Measurements from ENCODE around the gene PFKL. TPM values are rescaled to one million over a fixed set of nuclear protein-coding genes. Genes with fewer than 3 reads are reported as not detected.

PFKL gene
- total RNA-seq, 1 experiment from 2014 or later, result 150 TPM

- Histone ChIP-seq H3K27ac (ENCODE audit: low read depth, low read length) (no peak overlapping the region), H3K9me2 (ENCODE audit: insufficient read depth) (no peaks in the 10 kb centered on the region), H3K4me3 (replicated peaks in 1 of 2; ENCODE audit: low read depth in 1 of 2, low read length in 2 of 2) (no peak overlapping the region), H3K36me3 (ENCODE audit: control insufficient read depth in 1 of 2, insufficient read depth in 2 of 2, low read length in 2 of 2) (peaks cover 7 to 19% of the 10 kb centered on the region in 2 experiments; a peak in 3 of 4 replicates), H3K9ac (ENCODE audit: low read length) (no peak overlapping the region), H3K79me2 (ENCODE audit: insufficient read depth, low read length) (no peaks in the 10 kb centered on the region), H3K9me3 (ENCODE audit: control insufficient read depth in 1 of 2, insufficient read depth in 1 of 2, low read depth in 1 of 2, low read length in 2 of 2) (no peaks in the 10 kb centered on the region), H3K4me1 (ENCODE audit: control insufficient read depth in 1 of 2, insufficient read depth in 2 of 2, low read length in 2 of 2) (no peaks in the 10 kb centered on the region), H4K20me1 (ENCODE audit: insufficient read depth) (no peaks in the 10 kb centered on the region), H3K4me2 (ENCODE audit: low read length) (no peak overlapping the region), H2AFZ (ENCODE audit: low read depth, low read length, poor library complexity, severe bottlenecking) (no peak overlapping the region), H3K27me3 (ENCODE audit: insufficient read depth, low read length) (no peaks in the 10 kb centered on the region)
- ChIA-PET CTCF (no interaction called here), RAD21 (ENCODE audit: low non-redundant PET in 1 of 2, low total read pairs in 2 of 2, uncharacterized antibody in 2 of 2, unreplicated experiment in 2 of 2) (no interaction called here), POLR2A (no interaction called here)
- no peak for ATAC-seq
- no TSS peak for BruUV-seq (replicated peaks)
- TF ChIP-seq REST (IDR thresholded peaks at IDR 0.05; ENCODE audit: low read depth) (no peak), SIN3A (IDR thresholded peaks at IDR 0.05; ENCODE audit: low read depth) (no peak), SP1 (IDR thresholded peaks at IDR 0.05; ENCODE audit: low read depth) (no peak), ELF1 (IDR thresholded peaks at IDR 0.05; ENCODE audit: borderline replicate concordance, low read depth) (no peak), ZNF274 (IDR thresholded peaks at IDR 0.05; ENCODE audit: low read depth, low read length) (no peak), EZH2 (IDR thresholded peaks at IDR 0.05) (no peak), SRF (IDR thresholded peaks at IDR 0.05; ENCODE audit: low read depth) (no peak), CBX3 (IDR thresholded peaks at IDR 0.05; ENCODE audit: low read depth) (no peak), EZH2phosphoT487 (IDR thresholded peaks at IDR 0.05; ENCODE audit: borderline replicate concordance) (no peak), POLR2A (IDR thresholded peaks at IDR 0.05; ENCODE audit: borderline replicate concordance, extremely low read depth, insufficient read depth, insufficient read length) (no peak), FOSL1 (IDR thresholded peaks at IDR 0.05; ENCODE audit: low read depth) (no peak), CEBPB (IDR thresholded peaks at IDR 0.05; ENCODE audit: low read depth) (no peak)
- DNase-seq (ENCODE audit: low read depth, low spot score), result no peak
- intact Hi-C loops (cut with micrococcal nuclease), result no loop called here
These were observed 12.2 kb downstream of the PFKL start for GRCh38 chr21:44312089-44312488.

All from HCT116 (cell line).